Measurements from ENCODE around the gene ALK. TPM values are rescaled to one million over a fixed set of nuclear protein-coding genes. Genes with fewer than 3 reads are reported as not detected.
A peak's percentile ranks its signal among the peaks of the same experiment; 100 is the strongest.

Gene ALK
- total and polyA plus RNA-seq, 4 donors: 4.2 to 16.7 (median 14.2) TPM

GRCh38 chr2:29213888-29214291, 707.5 kb downstream of the ALK start:
- Histone ChIP-seq H3K36me3 (ENCODE audit: control insufficient read depth, insufficient read depth, low read length) (peaks cover 3% of the 10 kb centered on the region), H3K4me1 (ENCODE audit: control insufficient read depth, insufficient read depth, low read length) (peaks cover 3% of the 10 kb centered on the region), H3K27ac (ENCODE audit: low read depth, low read length) (no peak overlapping the region), H3K4me3 (ENCODE audit: low read depth, low read length) (no peak overlapping the region), H3K9me3 (ENCODE audit: control insufficient read depth, insufficient read depth, low read length) (no peaks in the 10 kb centered on the region), H3K27me3 (ENCODE audit: control insufficient read depth, insufficient read depth, low read length) (no peaks in the 10 kb centered on the region)
- WGBS (ENCODE audit: insufficient coverage): 67% methylated on average over 6 of the region's 9 CpGs
- DNase-seq (ENCODE audit: low read depth in 4 of 6, low spot score in 6 of 6): peak in 1 of 6 donors; percentile 18

GRCh38 chr2:29212009-29212408, 709.4 kb downstream of the ALK start:
- H3K9me3 ChIP-seq (ENCODE audit: control insufficient read depth, insufficient read depth, low read length): no peaks in the 10 kb centered on the region
- H3K4me3 ChIP-seq (ENCODE audit: low read depth, low read length): no peak overlapping the region
- peaks cover 3% of the 10 kb centered on the region for H3K36me3 ChIP-seq (ENCODE audit: control insufficient read depth, insufficient read depth, low read length)
- peaks cover 3% of the 10 kb centered on the region for H3K4me1 ChIP-seq (ENCODE audit: control insufficient read depth, insufficient read depth, low read length)
- 91% methylated on average over 3 of the region's 5 CpGs for WGBS (ENCODE audit: insufficient coverage)
- no peak for DNase-seq (ENCODE audit: low read depth in 4 of 6, low spot score in 6 of 6)
- no peaks in the 10 kb centered on the region for H3K27me3 ChIP-seq (ENCODE audit: control insufficient read depth, insufficient read depth, low read length)
- H3K27ac ChIP-seq (ENCODE audit: low read depth, low read length): no peak overlapping the region

DNA sequence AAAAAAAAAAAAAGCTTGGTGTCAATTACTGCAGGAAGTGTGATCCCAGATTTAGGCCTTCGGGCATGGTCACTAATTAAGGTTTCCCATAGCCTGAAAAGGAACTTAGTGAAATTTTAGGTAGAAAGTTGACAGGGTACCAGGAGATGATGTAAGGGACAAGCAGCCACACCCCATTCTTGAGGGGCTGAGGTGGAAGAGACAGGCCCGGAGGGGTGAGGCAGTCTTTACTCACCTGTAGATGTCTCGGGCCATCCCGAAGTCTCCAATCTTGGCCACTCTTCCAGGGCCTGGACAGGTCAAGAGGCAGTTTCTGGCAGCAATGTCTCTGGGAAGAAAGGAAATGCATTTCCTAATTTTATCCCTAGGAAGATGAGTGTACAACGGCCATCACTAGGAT, 711.8 kb downstream of the ALK start:
- WGBS (ENCODE audit: insufficient coverage): 100% methylated on average over 3 of the region's 5 CpGs
- no peaks in the 10 kb centered on the region for H3K9me3 ChIP-seq (ENCODE audit: control insufficient read depth, insufficient read depth, low read length)
- H3K27me3 ChIP-seq (ENCODE audit: control insufficient read depth, insufficient read depth, low read length): no peaks in the 10 kb centered on the region
- H3K4me3 ChIP-seq (ENCODE audit: low read depth, low read length): no peak overlapping the region
- peaks cover 3% of the 10 kb centered on the region for H3K4me1 ChIP-seq (ENCODE audit: control insufficient read depth, insufficient read depth, low read length)
- no peak for DNase-seq (ENCODE audit: low read depth in 4 of 6, low spot score in 6 of 6)
- H3K27ac ChIP-seq (ENCODE audit: low read depth, low read length): no peak overlapping the region
- no peaks in the 10 kb centered on the region for H3K36me3 ChIP-seq (ENCODE audit: control insufficient read depth, insufficient read depth, low read length)

DNA sequence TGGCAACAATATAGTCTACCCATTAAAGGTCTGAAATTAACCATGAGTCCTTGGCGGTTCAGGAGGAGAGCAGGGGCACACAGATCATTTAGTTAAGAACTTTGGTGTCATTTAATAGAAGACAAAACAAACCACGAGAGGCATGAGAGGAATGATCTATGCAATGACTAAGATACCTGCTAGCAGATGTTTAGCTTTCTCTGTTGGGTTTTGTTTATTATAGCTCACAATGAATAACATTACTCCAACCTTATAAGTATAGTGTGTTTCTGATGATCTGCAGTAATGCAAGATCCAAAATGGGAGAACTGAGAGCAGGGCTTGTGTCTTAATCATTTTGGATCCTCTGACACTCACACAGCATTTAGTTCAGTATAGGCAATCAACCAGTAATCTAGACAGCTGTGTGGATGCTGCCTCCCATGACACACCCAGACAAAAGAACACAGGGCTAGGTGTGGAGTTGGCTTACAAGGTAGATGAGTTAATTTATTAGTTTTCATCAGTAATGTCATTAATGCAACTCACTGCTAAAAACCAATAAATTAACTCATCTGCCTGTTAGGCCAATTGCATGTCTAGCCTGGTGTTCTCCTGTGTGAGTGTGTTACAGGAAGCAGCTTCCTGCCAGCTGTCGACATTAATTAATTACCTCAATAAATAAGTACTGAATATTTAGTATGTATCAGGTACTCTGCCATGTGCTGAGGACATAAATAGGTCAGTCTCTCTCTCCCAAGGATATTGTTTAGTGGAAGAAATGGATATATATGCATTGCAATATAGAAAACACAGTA, 713.8 kb downstream of the ALK start:
- DNase-seq (ENCODE audit: low read depth in 4 of 6, low spot score in 6 of 6): peak in 1 of 6 donors; percentile 54
- no peaks in the 10 kb centered on the region for H3K9me3 ChIP-seq (ENCODE audit: control insufficient read depth, insufficient read depth, low read length)
- H3K4me3 ChIP-seq (ENCODE audit: low read depth, low read length): no peak overlapping the region
- no CpG with 5 or more reads among the region's 3 CpGs for WGBS (ENCODE audit: insufficient coverage)
- no peaks in the 10 kb centered on the region for H3K36me3 ChIP-seq (ENCODE audit: control insufficient read depth, insufficient read depth, low read length)
- no peak overlapping the region for H3K27ac ChIP-seq (ENCODE audit: low read depth, low read length)
- H3K4me1 ChIP-seq (ENCODE audit: control insufficient read depth, insufficient read depth, low read length): no peaks in the 10 kb centered on the region
- no peaks in the 10 kb centered on the region for H3K27me3 ChIP-seq (ENCODE audit: control insufficient read depth, insufficient read depth, low read length)

DNA sequence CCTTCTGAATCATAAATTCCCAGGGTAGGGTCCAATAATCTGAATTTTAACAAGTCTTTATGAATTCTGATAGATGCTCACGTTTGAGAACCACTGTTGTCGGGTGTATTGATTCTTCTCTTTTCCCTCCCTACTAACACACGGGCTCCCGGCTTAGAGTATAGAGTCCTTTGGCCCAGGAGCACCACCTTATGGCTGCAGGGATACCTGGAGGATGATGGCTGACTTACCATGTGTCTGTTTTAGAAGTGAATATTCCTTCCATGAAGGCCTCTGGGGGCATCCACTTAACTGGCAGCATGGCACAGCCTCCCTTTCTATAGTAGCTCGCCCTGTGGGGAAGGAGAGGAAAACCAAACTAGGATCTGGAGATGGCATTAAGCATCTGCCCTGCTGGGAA, 714.4 kb downstream of the ALK start:
- Histone ChIP-seq H3K27me3 (ENCODE audit: control insufficient read depth, insufficient read depth, low read length) (no peaks in the 10 kb centered on the region), H3K4me3 (ENCODE audit: low read depth, low read length) (no peak overlapping the region), H3K27ac (ENCODE audit: low read depth, low read length) (no peak overlapping the region), H3K9me3 (ENCODE audit: control insufficient read depth, insufficient read depth, low read length) (no peaks in the 10 kb centered on the region), H3K4me1 (ENCODE audit: control insufficient read depth, insufficient read depth, low read length) (no peaks in the 10 kb centered on the region), H3K36me3 (ENCODE audit: control insufficient read depth, insufficient read depth, low read length) (no peaks in the 10 kb centered on the region)
- no peak for DNase-seq (ENCODE audit: low read depth in 4 of 6, low spot score in 6 of 6)
- no CpG with 5 or more reads among the region's 5 CpGs for WGBS (ENCODE audit: insufficient coverage)

DNA sequence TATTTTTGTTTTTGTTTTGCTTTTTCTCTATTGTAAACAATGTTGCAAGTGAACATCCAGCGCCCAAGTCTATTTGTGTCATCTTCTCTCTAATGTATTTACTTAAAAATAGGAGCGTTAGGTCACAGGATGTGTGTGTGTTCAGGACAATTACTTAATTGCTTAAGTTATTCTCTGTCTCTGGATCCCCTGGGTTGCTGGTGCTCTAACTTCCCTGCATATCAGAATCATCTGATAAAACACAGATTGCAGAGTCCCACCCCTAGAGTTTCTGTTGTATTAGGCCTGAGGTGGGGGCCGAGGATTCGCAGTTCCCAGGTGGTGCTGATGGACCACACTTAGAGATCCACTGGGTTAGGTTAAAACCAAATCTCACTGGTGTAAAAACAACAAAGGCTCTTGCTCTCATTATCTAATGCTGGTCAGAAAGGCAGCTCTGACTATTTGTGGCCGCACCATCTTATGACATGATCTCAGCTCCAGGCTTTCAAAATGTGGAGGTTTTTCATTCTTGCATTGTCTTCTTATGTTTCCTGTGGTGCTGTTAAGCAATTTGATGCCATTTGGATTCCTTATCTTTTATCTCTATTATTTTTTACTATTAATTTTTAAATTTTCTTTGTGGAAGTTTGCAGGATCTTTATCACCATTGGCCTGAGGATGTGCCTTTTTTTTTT, 718.4 kb downstream of the ALK start:
- H3K27ac ChIP-seq (ENCODE audit: low read depth, low read length): no peak overlapping the region
- no peak overlapping the region for H3K4me3 ChIP-seq (ENCODE audit: low read depth, low read length)
- H3K9me3 ChIP-seq (ENCODE audit: control insufficient read depth, insufficient read depth, low read length): no peaks in the 10 kb centered on the region
- DNase-seq (ENCODE audit: low read depth in 4 of 6, low spot score in 6 of 6): no peak
- 80% methylated on average over 1 of the region's 5 CpGs for WGBS (ENCODE audit: insufficient coverage)
- H3K36me3 ChIP-seq (ENCODE audit: control insufficient read depth, insufficient read depth, low read length): no peaks in the 10 kb centered on the region
- H3K4me1 ChIP-seq (ENCODE audit: control insufficient read depth, insufficient read depth, low read length): no peaks in the 10 kb centered on the region
- H3K27me3 ChIP-seq (ENCODE audit: control insufficient read depth, insufficient read depth, low read length): no peaks in the 10 kb centered on the region

- 36% methylated on average over 3 of the region's 5 CpGs for WGBS (ENCODE audit: insufficient coverage)
Observed at GRCh38 chr2:29201979-29202378, 719.4 kb downstream of the ALK start.

DNA sequence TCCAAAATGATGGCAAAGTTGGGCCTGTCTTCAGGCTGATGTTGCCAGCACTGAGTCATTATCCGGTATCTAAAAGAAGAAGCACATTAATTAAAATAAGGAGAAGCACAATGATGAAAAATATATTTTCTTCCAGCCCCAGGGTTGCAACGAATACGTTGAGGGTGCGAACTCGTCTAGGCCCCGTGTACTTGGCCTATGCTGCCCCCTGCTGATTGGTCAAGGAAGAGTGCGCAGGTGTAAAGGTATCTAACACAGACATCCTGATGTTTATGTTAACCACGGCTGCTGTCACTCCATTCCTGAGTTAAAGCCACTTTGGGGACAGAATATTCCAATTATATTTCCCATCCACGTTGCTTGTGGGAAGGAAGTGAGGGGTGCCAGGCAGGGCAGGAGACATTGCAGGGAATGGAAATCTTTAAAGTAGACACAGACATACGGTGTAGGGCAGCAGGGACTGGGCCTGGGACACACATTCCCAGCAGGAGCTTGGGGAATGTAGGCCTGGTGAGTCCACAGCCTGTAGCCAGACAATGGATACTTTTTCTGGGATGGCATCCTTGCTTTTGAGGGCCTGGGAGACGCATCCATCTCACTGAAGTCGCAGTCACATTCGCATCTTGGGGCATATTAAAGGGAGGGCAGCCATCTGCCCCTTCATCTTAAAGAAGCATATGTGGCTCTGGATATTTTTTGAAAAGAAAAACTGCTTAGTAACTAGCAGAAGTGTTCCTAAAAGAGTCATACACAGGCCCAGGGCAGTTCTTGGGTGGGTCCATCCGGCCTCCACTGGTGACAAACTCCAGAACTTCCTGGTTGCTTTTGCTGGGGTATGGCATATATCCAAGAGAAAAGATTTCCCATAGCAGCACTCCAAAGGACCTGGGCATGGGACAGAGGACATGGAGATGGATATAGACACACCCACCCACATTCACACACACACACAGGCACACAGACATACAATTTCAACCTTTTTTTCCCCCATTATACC, 724.3 kb downstream of the ALK start:
- no peak overlapping the region for H3K4me3 ChIP-seq (ENCODE audit: low read depth, low read length)
- peaks cover 3% of the 10 kb centered on the region for H3K36me3 ChIP-seq (ENCODE audit: control insufficient read depth, insufficient read depth, low read length)
- no peak overlapping the region for H3K27ac ChIP-seq (ENCODE audit: low read depth, low read length)
- H3K4me1 ChIP-seq (ENCODE audit: control insufficient read depth, insufficient read depth, low read length): no peaks in the 10 kb centered on the region
- no peaks in the 10 kb centered on the region for H3K27me3 ChIP-seq (ENCODE audit: control insufficient read depth, insufficient read depth, low read length)
- H3K9me3 ChIP-seq (ENCODE audit: control insufficient read depth, insufficient read depth, low read length): no peaks in the 10 kb centered on the region
- WGBS (ENCODE audit: insufficient coverage): 37% methylated on average over 9 of the region's 14 CpGs
- DNase-seq (ENCODE audit: low read depth in 4 of 6, low spot score in 6 of 6): peak in 5 of 6 donors; percentile 7 to 83 (median 46)

More at GRCh38 chr2:29201979-29202378, 719.4 kb downstream of the ALK start:
- no peaks in the 10 kb centered on the region for H3K4me1 ChIP-seq (ENCODE audit: control insufficient read depth, insufficient read depth, low read length)
- H3K27ac ChIP-seq (ENCODE audit: low read depth, low read length): no peak overlapping the region
- no peak overlapping the region for H3K4me3 ChIP-seq (ENCODE audit: low read depth, low read length)
- H3K9me3 ChIP-seq (ENCODE audit: control insufficient read depth, insufficient read depth, low read length): no peaks in the 10 kb centered on the region
- no peaks in the 10 kb centered on the region for H3K27me3 ChIP-seq (ENCODE audit: control insufficient read depth, insufficient read depth, low read length)
- DNase-seq (ENCODE audit: low read depth in 4 of 6, low spot score in 6 of 6): no peak
- no peaks in the 10 kb centered on the region for H3K36me3 ChIP-seq (ENCODE audit: control insufficient read depth, insufficient read depth, low read length)

GRCh38 chr2:29195796-29196195, 725.6 kb downstream of the ALK start:
- peaks cover 3% of the 10 kb centered on the region for H3K36me3 ChIP-seq (ENCODE audit: control insufficient read depth, insufficient read depth, low read length)
- no peak overlapping the region for H3K27ac ChIP-seq (ENCODE audit: low read depth, low read length)
- DNase-seq (ENCODE audit: low read depth in 4 of 6, low spot score in 6 of 6): no peak
- H3K4me3 ChIP-seq (ENCODE audit: low read depth, low read length): no peak overlapping the region
- no peaks in the 10 kb centered on the region for H3K27me3 ChIP-seq (ENCODE audit: control insufficient read depth, insufficient read depth, low read length)
- 92% methylated on average over 8 of the region's 8 CpGs for WGBS (ENCODE audit: insufficient coverage)
- H3K4me1 ChIP-seq (ENCODE audit: control insufficient read depth, insufficient read depth, low read length): no peaks in the 10 kb centered on the region
- H3K9me3 ChIP-seq (ENCODE audit: control insufficient read depth, insufficient read depth, low read length): no peaks in the 10 kb centered on the region

Data from spinal cord (tissue), 10 donors.